GM13977 (cell line): Measurements from ENCODE around the gene MPC2.
"Not testable (repeated sequence)": the region's sequence is repeated elsewhere in the genome, so short reads cannot be mapped to it uniquely, and the experiment has no call there.

Experiments
- DNase-seq: peaks from one replicate; pipeline ENCODE4 v3.0.0; 2012; ENCODE audit warnings: low spot score
- CTCF ChIP-seq: IDR thresholded peaks from 2 replicates; pipeline ENCODE4 v1.5.1; 2012; ENCODE audit warnings: mild to moderate bottlenecking, control low read depth; ENCODE audit not compliant: insufficient read depth; ENCODE audit errors: extremely low read depth, missing control alignments
- in situ Hi-C: fragments of 300-500 bp; cut with MboI; formaldehyde crosslinking; loops from one replicate; pipeline ENCODE4 v1.12.0; 2022; ENCODE audit warnings: low sequenced_read_pairs, low pct_unique_long_range_greater_than_20kb, mixed read lengths, inconsistent platforms; ENCODE audit not compliant: unreplicated experiment

Gene MPC2

DNA sequence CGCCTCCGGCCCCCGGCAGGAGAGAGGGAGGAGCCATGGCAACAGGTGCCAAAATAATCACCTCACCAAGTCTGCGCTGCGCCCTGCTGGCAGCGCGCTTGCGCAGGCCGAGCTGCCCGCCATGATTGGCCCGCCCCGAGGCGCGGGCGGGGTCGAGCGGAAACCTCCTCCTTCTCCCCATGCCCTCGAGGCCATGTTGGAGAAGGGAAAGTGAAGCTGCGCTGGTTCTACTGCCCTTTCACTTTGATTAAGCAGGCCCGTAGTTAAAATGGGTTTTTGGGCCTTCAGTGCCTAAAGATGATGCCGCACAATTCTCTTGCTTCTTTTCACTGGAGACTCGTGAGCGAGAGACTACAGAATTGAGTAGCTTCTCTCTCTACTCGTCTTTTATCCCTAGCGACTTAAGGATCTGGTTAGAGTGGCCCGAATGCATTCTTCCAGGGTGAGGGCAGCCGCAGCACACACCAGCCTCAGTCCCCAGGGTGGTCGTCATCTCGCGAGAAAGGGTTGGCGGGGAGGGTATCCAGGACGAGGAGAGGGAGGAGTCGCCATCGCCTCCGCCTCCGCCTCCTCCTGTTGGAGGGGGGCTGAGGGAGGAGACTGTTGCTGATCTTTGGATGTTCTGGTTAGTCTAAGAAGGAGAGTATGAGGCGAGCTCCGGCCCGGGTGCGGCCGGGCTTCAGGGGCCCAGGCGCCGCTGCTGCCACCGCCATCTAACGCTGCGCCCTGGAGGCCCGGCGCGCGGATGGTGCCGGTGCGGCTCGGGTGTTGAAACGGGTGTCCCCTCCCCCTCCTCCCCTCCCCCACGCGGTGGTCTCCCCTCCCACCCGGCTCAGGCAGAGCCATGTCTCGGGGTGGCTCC, 573 bp downstream of the MPC2 start, which contains the start of gene DCAF6:
DCAF6 (plus strand) TSS at position 616 of the 862 bp plus-strand sequence; CDS start at position 845, 229 bp downstream.
- in situ Hi-C loops = no loop called here
- TF ChIP-seq CTCF = no peak
- peak; percentile 97 for DNase-seq

DNA sequence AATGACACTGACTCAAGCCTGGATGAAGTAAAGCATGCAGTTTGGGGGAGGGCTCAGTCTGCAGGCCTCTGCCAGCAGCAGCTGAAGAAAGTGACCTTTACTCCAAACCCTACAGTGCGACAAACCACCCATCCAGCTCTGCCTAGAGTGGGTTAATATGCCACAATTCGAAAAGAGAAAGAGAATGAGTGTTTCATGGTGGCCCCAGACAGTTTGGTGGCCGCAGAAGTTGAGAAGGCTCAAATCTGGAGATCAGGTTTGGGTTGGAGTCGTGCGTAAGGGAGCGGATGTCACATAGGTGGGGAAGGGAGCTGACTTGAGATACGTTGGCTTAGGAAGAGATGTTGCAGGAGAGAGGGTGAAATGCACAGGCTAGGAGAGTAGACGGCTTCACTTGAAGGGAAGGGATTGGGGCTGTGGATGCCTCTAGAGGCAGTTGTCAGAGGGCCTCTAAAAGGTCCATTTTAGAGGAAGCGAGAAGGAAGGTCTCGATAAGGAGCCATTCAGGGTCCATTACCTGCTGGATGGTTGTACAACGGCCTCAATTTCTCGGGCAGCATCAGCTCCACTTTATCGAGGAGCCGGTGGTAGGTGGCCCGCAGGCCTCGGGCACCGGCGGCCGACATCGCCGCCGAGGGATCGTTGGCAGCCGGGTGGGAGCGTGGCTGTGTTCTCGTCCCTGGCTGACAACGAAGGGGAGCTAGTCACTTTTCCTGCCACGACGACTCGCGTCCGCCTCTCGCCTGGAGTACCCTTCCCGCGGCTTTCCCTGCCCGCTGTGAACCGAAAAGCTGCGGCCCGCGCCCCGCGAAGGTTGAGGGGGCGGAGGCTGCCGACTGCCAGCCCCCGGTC, 1.4 kb downstream of the MPC2 start:
- peak; percentile 25 for DNase-seq
- in situ Hi-C loops = no loop called here
- no peak for TF ChIP-seq CTCF

GRCh38 chr1:167934426-167935215, 2.3 kb downstream of the MPC2 start:
- in situ Hi-C loops = no loop called here
- TF ChIP-seq CTCF = no peak
- no peak for DNase-seq

GRCh38 chr1:167933788-167934187, 3.1 kb downstream of the MPC2 start:
- DNase-seq = no peak
- in situ Hi-C loops = no loop called here
- TF ChIP-seq CTCF = no peak

DNA sequence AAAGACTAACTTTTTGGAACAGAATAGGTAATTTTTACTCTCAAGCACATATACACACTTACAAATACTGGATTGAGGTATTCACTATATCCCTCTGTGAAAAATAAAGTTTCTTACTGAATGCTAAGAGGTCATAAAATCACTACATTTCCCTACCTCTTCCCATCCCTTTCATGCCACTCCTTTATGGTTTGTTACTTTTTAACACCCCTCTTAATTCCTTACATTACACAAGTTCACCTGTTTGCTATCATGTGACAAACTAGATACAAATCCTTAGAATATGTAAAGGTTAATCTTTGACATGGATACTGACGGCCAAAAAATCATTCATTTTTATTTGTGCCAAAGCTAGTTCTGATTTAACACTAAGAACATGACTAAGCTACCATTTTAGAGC, 7.1 kb downstream of the MPC2 start:
- in situ Hi-C loops = no loop called here
- no peak for DNase-seq
- TF ChIP-seq CTCF = no peak

GRCh38 chr1:167928919-167929318, 8.0 kb downstream of the MPC2 start:
- in situ Hi-C loops, DNase-seq: not testable (repeated sequence)
